GM12878 (cell line): ENCODE results near the gene CRAMP1. TPM values are rescaled to one million over a fixed set of nuclear protein-coding genes. Genes with fewer than 3 reads are reported as not detected.
"Not testable (repeated sequence)": the region's sequence is repeated elsewhere in the genome, so short reads cannot be mapped to it uniquely, and the experiment has no call there.

Source experiments
- ATAC-seq: fragments of 200-7000 bp; cut with Tn5 transposase; 3 replicates; pipeline ENCODE4 v1.9.1; 2020; ENCODE audit warnings: mild to moderate bottlenecking, moderate library complexity
- BruUV-seq: library from RNA; stranded (reverse); fragments of 400-500 nt; replicated peaks from 2 replicates; lab custom pipeline; 2021; lab: Mats Ljungman, UMichigan
- CTCF ChIA-PET: fragments of 300-600 bp; sonication (Branson Sonifier 250); formaldehyde crosslinking; extraction: SDS; loops from one replicate; lab custom pipeline; 2021; ENCODE audit warnings: inconsistent platforms; lab: Yijun Ruan, JAX
- POLR2A ChIA-PET: fragments of 350-600 bp; formaldehyde crosslinking; extraction: SDS; loops from one replicate; lab custom pipeline; 2021; ENCODE audit warnings: inconsistent platforms; lab: Charles Lee
- RAD21 ChIA-PET: fragments of 300-600 bp; sonication (Branson Sonifier 250); formaldehyde crosslinking; loops from one replicate; lab custom pipeline; 2023; ENCODE audit warnings: antibody characterized with exemption; ENCODE audit not compliant: unreplicated experiment; lab: Charles Lee
- SMC1A ChIA-PET: fragments of 300-600 bp; sonication (Branson Sonifier 250); formaldehyde crosslinking; loops from one replicate; lab custom pipeline; 2023; ENCODE audit not compliant: unreplicated experiment, uncharacterized antibody; lab: Charles Lee
- DNase-seq: peaks from one replicate; pipeline ENCODE4 v3.0.0-alpha.2; 2011; ENCODE audit warnings: low read depth, low spot score
- FAIRE-seq: peaks from 3 replicates; lab custom pipeline; 2011; peaks lifted over from hg19 to GRCh38; lab: Jason Lieb, UNC
- H2AFZ ChIP-seq: 2 replicates; pipeline ENCODE4 v1.6.0; 2011; ENCODE audit warnings: low read depth, low read length, control low read depth; ENCODE audit not compliant: control insufficient read depth
- H3K27ac ChIP-seq: 2 replicates; pipeline ENCODE4 v1.5.1; 2011; ENCODE audit warnings: control low read depth; ENCODE audit not compliant: control insufficient read depth, insufficient read depth
- H3K27me3 ChIP-seq, 2 experiments: replicated peaks in 1 of 2; 2 replicates each; pipeline versions ENCODE4 v1.6.0 to v1.6.1; 2011; ENCODE audit warnings: low read length in 1 of 2; ENCODE audit not compliant: control insufficient read depth in 2 of 2, insufficient read depth in 2 of 2
- H3K36me3 ChIP-seq, 2 experiments: 2 replicates each; pipeline ENCODE4 v1.5.1; 2011; ENCODE audit warnings: low read length in 1 of 2; ENCODE audit not compliant: control insufficient read depth in 2 of 2, insufficient read depth in 2 of 2
- H3K4me1 ChIP-seq: 2 replicates; pipeline ENCODE4 v1.6.1; 2011; ENCODE audit warnings: mild to moderate bottlenecking, low read length, moderate library complexity, mixed read lengths; ENCODE audit not compliant: control insufficient read depth, insufficient read depth
- H3K4me2 ChIP-seq: 2 replicates; pipeline ENCODE4 v1.6.0; 2011; ENCODE audit warnings: control low read depth; ENCODE audit not compliant: control insufficient read depth, insufficient read depth
- H3K4me3 ChIP-seq: fragments of 200-600 bp; sonication (generic); 2 replicates; pipeline ENCODE4 v1.5.1; 2016
- H3K79me2 ChIP-seq: 2 replicates; pipeline ENCODE4 v1.6.0; 2011; ENCODE audit warnings: low read length; ENCODE audit not compliant: control insufficient read depth, insufficient read depth
- H3K9ac ChIP-seq: 2 replicates; pipeline ENCODE4 v1.8.0; 2011; ENCODE audit warnings: low read length, control low read depth, mixed read lengths; ENCODE audit not compliant: control insufficient read depth, insufficient read depth
- H3K9me3 ChIP-seq: replicated peaks from 3 replicates; pipeline ENCODE4 v1.5.1; 2011; ENCODE audit warnings: mild to moderate bottlenecking, low read length; ENCODE audit not compliant: control insufficient read depth, insufficient read depth
- H4K20me1 ChIP-seq: 2 replicates; pipeline ENCODE4 v1.6.0; 2011; ENCODE audit not compliant: control insufficient read depth, insufficient read depth
- BHLHE40 ChIP-seq, 2 experiments: fragments of 450-650 bp in 1 of 2; IDR thresholded peaks; 2 replicates each; pipeline ENCODE4 v1.6.1; 2011 to 2017; ENCODE audit warnings: low read depth in 2 of 2, borderline replicate concordance in 1 of 2, improper control_type of control experiment in 1 of 2, low read length in 1 of 2, mild to moderate bottlenecking in 1 of 2
- MLLT1 ChIP-seq: fragments of 450-650 bp; IDR thresholded peaks from 2 replicates; pipeline ENCODE4 v1.6.1; 2016; ENCODE audit warnings: mild to moderate bottlenecking
- MXI1 ChIP-seq: fragments of 150-350 bp; IDR thresholded peaks from 2 replicates; pipeline ENCODE4 v1.6.1; 2011; ENCODE audit warnings: low read depth, mild to moderate bottlenecking, inconsistent platforms, low read length, improper control_type of control experiment
- RUNX3 ChIP-seq: IDR thresholded peaks from 2 replicates; pipeline ENCODE4 v1.6.1; 2012; ENCODE audit warnings: low read length, inconsistent platforms
- WGBS: methylation state at CpG from one replicate; pipeline ENCODE4 v1.1.6; 2016; ENCODE audit warnings: low lambda C conversion rate; ENCODE audit not compliant: insufficient replicate concordance, insufficient coverage; ENCODE audit errors: missing lambda C conversion rate; 5-methylcytosine and 5-hydroxymethylcytosine counted together
- in situ Hi-C: fragments of 300-500 bp; cut with MboI; formaldehyde crosslinking; loops from 9 replicates; pipeline ENCODE4 v1.14.3; 2018; ENCODE audit warnings: mixed read lengths
- intact Hi-C: fragments of 100-400 bp; cut with micrococcal nuclease; formaldehyde crosslinking; loops from one replicate; pipeline ENCODE4 v1.14.2; 2022; ENCODE audit not compliant: unreplicated experiment
- polyA plus RNA-seq, 11 experiments: library from polyadenylated mRNA; depleted of rRNA in 4 of 11; unstranded in 6 of 11; stranded (reverse) in 5 of 11; fragments of >200 nt; fragmentation: Nextera tagmentation in 4 of 11; fragmentation: Illumina TruSeq in 1 of 11; extraction: Ambion mirVana in 4 of 11; extraction: Trizol in 1 of 11; gene quantifications; 1 replicate in 1 of 11; 2 replicates in 10 of 11; pipeline versions ENCODE4 v1.2.1 to v1.2.3, GENCODE V29; 2011 to 2016; ENCODE audit warnings: inconsistent platforms in 2 of 11, missing spikeins in 2 of 11, low read depth in 1 of 11
- total RNA-seq, 4 experiments: library from RNA; depleted of rRNA in 3 of 4; stranded (reverse); fragments of >200 nt in 3 of 4; fragmentation: Illumina TruSeq in 1 of 4; extraction: Trizol in 1 of 4; gene quantifications; 2 replicates each; pipeline versions ENCODE4 v1.2.1 to v1.2.3, GENCODE V29; 2013 to 2021

The CRAMP1 gene
- total and polyA plus RNA-seq, 10 of the 15 experiments (the other 5 are each of a cell fraction or from before 2014, with no cell fraction given): 0.37 to 9.8 (median 3.9) TPM

GRCh38 chr16:1715220-1715619 lies 103.1 kb downstream of the CRAMP1 start (continued):
- TF ChIP-seq MXI1: no peak
- TF ChIP-seq, all 136 proteins: peak for 0

GRCh38 chr16:1718236-1718635 lies 106.1 kb downstream of the CRAMP1 start:
- H2AFZ ChIP-seq, BruUV-seq, FAIRE-seq, H3K9me3 ChIP-seq, H3K4me2 ChIP-seq, H3K27me3 ChIP-seq, H3K9ac ChIP-seq, DNase-seq, H3K36me3 ChIP-seq, POLR2A ChIA-PET, in situ Hi-C loops, RAD21 ChIA-PET, intact Hi-C loops, H3K27ac ChIP-seq, H4K20me1 ChIP-seq, ATAC-seq, H3K4me3 ChIP-seq: not testable (repeated sequence)
- Histone ChIP-seq H3K79me2 (peaks cover 33% of the 10 kb centered on the region), H3K4me1 (peaks cover 56% of the 10 kb centered on the region)
- WGBS: 46% methylated on average over 10 of the region's 10 CpGs
- ChIA-PET CTCF (interaction anchor here (1.6 to 1.8 kb wide), 2 partner anchors 10 to 12 kb away, joined by 6 to 7 read pairs; partner anchors contain the start of gene MAPK8IP3), SMC1A (interaction anchor here (0.8 kb wide), 1 partner anchor 12 kb away, joined by 4 read pairs; the partner anchor contains the start of gene MAPK8IP3)

GRCh38 chr16:1719559-1720229 lies 107.5 kb downstream of the CRAMP1 start:
- H3K27me3 ChIP-seq, BruUV-seq, FAIRE-seq, POLR2A ChIA-PET, H3K9me3 ChIP-seq, H3K4me3 ChIP-seq, DNase-seq, H4K20me1 ChIP-seq, H3K36me3 ChIP-seq, in situ Hi-C loops, SMC1A ChIA-PET, H3K9ac ChIP-seq, H2AFZ ChIP-seq: not testable (repeated sequence)
- Histone ChIP-seq H3K4me2 (peak overlapping the region; percentile 7; the same call in 1 of the 2 replicates), H3K27ac (peak overlapping the region; percentile 9; the same call in 1 of the 2 replicates), H3K79me2 (peaks cover 20% of the 10 kb centered on the region), H3K4me1 (peaks cover 45% of the 10 kb centered on the region)
- 0 out of 3 replicates have a peak, but pooled peaks have one; percentile 24 for ATAC-seq
- WGBS: 64% methylated on average over 12 of the region's 12 CpGs
- ChIA-PET CTCF (interaction anchor here (0.6 kb wide), 1 partner anchor 978 kb away, joined by 3 read pairs; no protein-coding TSS in a partner anchor), RAD21 (interaction anchor here (1.3 kb wide), 1 partner anchor 14 kb away, joined by 4 read pairs; the partner anchor contains the start of gene MAPK8IP3)
- TF ChIP-seq MLLT1 (peak; percentile 77; the same call in 1 of the 2 replicates), RUNX3 (peak; percentile 47), BHLHE40 (IDR thresholded peaks at IDR 0.05; ENCODE audit: borderline replicate concordance in 1 of 2, low read depth in 2 of 2, low read length in 1 of 2) (peak; percentile 59 to 68; a peak in 2 of 4 replicates)
- intact Hi-C loops: loop anchor here (2.0 kb wide), 1 partner anchor 13 kb away; the partner anchor contains the start of gene MAPK8IP3
